ENCODE data around the gene EIF3A.

- TF ChIP-seq POLR2AphosphoS5 (IDR thresholded peaks at IDR 0.05), result no peak
- TF ChIP-seq CTCF (IDR thresholded peaks at IDR 0.05), result no peak
- no peak for TF ChIP-seq POLR2A (IDR thresholded peaks at IDR 0.05; ENCODE audit: low read depth)
Measured at GRCh38 chr10:118997379-118997778, 83.2 kb downstream of the EIF3A start.

All from esophagus muscularis mucosa (tissue), 3 donors.